Endothelial cell of umbilical vein (primary cell): Measurements from ENCODE around the gene SMURF1. TPM values are rescaled to one million over a fixed set of nuclear protein-coding genes. Genes with fewer than 3 reads are reported as not detected.

Experiments
- BruUV-seq: library from RNA; stranded (reverse); fragments of 400-500 nt; replicated peaks from 2 replicates; lab custom pipeline; 2021; lab: Mats Ljungman, UMichigan
- CTCF ChIA-PET: fragments of 300-600, 350-600 bp; sonication (Branson Sonifier 250); formaldehyde crosslinking; loops from one replicate; lab custom pipeline; 2021; ENCODE audit warnings: antibody characterized with exemption, inconsistent platforms; lab: Charles Lee
- POLR2A ChIA-PET: fragments of 300-600, 350-600 bp; sonication (Branson Sonifier 250); formaldehyde crosslinking; loops from one replicate; lab custom pipeline; 2021; ENCODE audit warnings: antibody characterized with exemption, inconsistent platforms; lab: Charles Lee
- DNase-seq: peaks from one replicate; pipeline ENCODE4 v3.0.0-alpha.2; 2011; ENCODE audit warnings: low read depth, low spot score
- FAIRE-seq: peaks from 2 replicates; lab custom pipeline; 2011; peaks lifted over from hg19 to GRCh38; lab: Jason Lieb, UNC
- H2AFZ ChIP-seq: 2 replicates; pipeline ENCODE4 v1.6.0; 2012; ENCODE audit warnings: low read depth, low read length, control low read depth, inconsistent platforms
- H3K27ac ChIP-seq: 2 replicates; pipeline ENCODE4 v1.5.1; 2011; ENCODE audit warnings: low read depth, mild to moderate bottlenecking, control low read depth, low read length, moderate library complexity; ENCODE audit not compliant: insufficient read depth
- H3K27me3 ChIP-seq, 2 experiments: 2 replicates each; pipeline versions ENCODE4 v1.6.0 to v1.6.1; 2011; ENCODE audit warnings: low read length in 2 of 2, mixed read lengths in 1 of 2; ENCODE audit not compliant: control insufficient read depth in 2 of 2, insufficient read depth in 2 of 2
- H3K36me3 ChIP-seq, 2 experiments: 2 replicates in 1 of 2; 3 replicates in 1 of 2; pipeline ENCODE4 v1.5.1; 2011; ENCODE audit warnings: low read length in 2 of 2, mild to moderate bottlenecking in 1 of 2, moderate library complexity in 1 of 2; ENCODE audit not compliant: control insufficient read depth in 2 of 2, insufficient read depth in 2 of 2; ENCODE audit errors: extremely low read depth in 1 of 2
- H3K4me1 ChIP-seq: 3 replicates; pipeline ENCODE4 v1.5.1; 2011; ENCODE audit warnings: mild to moderate bottlenecking, low read length; ENCODE audit not compliant: control insufficient read depth, insufficient read depth; ENCODE audit errors: extremely low read depth
- H3K4me2 ChIP-seq: 2 replicates; pipeline ENCODE4 v1.6.1; 2011; ENCODE audit warnings: low read length, control low read depth, mixed read lengths; ENCODE audit not compliant: insufficient read depth
- H3K4me3 ChIP-seq, 3 experiments: fragments of 200-600 bp in 1 of 3; sonication (generic), shearing (Covaris generic) in 1 of 3; replicated peaks in 1 of 3; 2 replicates each; pipeline ENCODE4 v1.5.1; 2011 to 2016; ENCODE audit warnings: control low read depth in 3 of 3, low read length in 3 of 3, mild to moderate bottlenecking in 2 of 3, inconsistent platforms in 1 of 3, low read depth in 1 of 3, moderate library complexity in 1 of 3; ENCODE audit not compliant: insufficient read depth in 1 of 3
- H3K79me2 ChIP-seq: 2 replicates; pipeline ENCODE4 v1.6.0; 2012; ENCODE audit warnings: low read length, inconsistent platforms; ENCODE audit not compliant: control insufficient read depth, insufficient read depth
- H3K9ac ChIP-seq: replicated peaks from 2 replicates; pipeline ENCODE3; 2011; ENCODE audit warnings: low read length, control low read depth; ENCODE audit not compliant: insufficient read depth; ENCODE audit errors: extremely low read depth
- H3K9me1 ChIP-seq: replicated peaks from 3 replicates; pipeline ENCODE4 v1.6.0; 2011; ENCODE audit warnings: mild to moderate bottlenecking, low read length; ENCODE audit not compliant: control insufficient read depth, insufficient read depth; ENCODE audit errors: extremely low read depth
- H3K9me3 ChIP-seq: replicated peaks from 2 replicates; pipeline ENCODE4 v1.5.1; 2012; ENCODE audit warnings: low read length, inconsistent platforms; ENCODE audit not compliant: control insufficient read depth, insufficient read depth
- H4K20me1 ChIP-seq: replicated peaks from 2 replicates; pipeline ENCODE3; 2011; ENCODE audit warnings: mild to moderate bottlenecking, low read length; ENCODE audit not compliant: control insufficient read depth, insufficient read depth; ENCODE audit errors: extremely low read depth
- CTCF ChIP-seq, 2 donors: IDR thresholded peaks; 1 replicate in 1 of 2; 2 replicates in 1 of 2; pipeline ENCODE4 v1.5.1; 2011; ENCODE audit warnings: low read length in 2 of 2, mild to moderate bottlenecking in 2 of 2, moderate library complexity in 2 of 2, control low read depth in 1 of 2, inconsistent platforms in 1 of 2, low read depth in 1 of 2; ENCODE audit not compliant: insufficient read depth in 1 of 2; ENCODE audit errors: extremely low read depth in 1 of 2
- EZH2 ChIP-seq: IDR thresholded peaks from 2 replicates; pipeline ENCODE4 v1.6.1; 2012; ENCODE audit warnings: borderline replicate concordance, low read depth, mild to moderate bottlenecking, moderate library complexity, low read length, inconsistent platforms; ENCODE audit not compliant: severe bottlenecking
- FOS ChIP-seq: IDR thresholded peaks from 2 replicates; pipeline ENCODE4 v1.6.1; 2011; ENCODE audit warnings: mild to moderate bottlenecking, low read length, moderate library complexity, borderline replicate concordance; ENCODE audit not compliant: insufficient read depth
- GATA2 ChIP-seq: IDR thresholded peaks from 2 replicates; pipeline ENCODE4 v1.7.0; 2011; ENCODE audit warnings: low read depth, mild to moderate bottlenecking, moderate library complexity, mixed read lengths, low read length; ENCODE audit not compliant: insufficient read length, insufficient read depth
- JUN ChIP-seq: IDR thresholded peaks from 2 replicates; pipeline ENCODE4 v1.6.1; 2011; ENCODE audit warnings: borderline replicate concordance, low read depth; ENCODE audit not compliant: insufficient read length, insufficient read depth
- MAX ChIP-seq: IDR thresholded peaks from 2 replicates; pipeline ENCODE4 v1.6.1; 2011; ENCODE audit not compliant: insufficient read depth, insufficient read length
- MYC ChIP-seq: IDR thresholded peaks from one replicate; pipeline ENCODE4 v1.6.1; 2011; ENCODE audit warnings: mild to moderate bottlenecking, low read depth, low read length
- POLR2A ChIP-seq: IDR thresholded peaks from 2 replicates; pipeline ENCODE4 v1.6.1; 2012; ENCODE audit warnings: low read depth, mild to moderate bottlenecking, control low read depth, low read length
- POLR2AphosphoS5 ChIP-seq: IDR thresholded peaks from 2 replicates; pipeline ENCODE4 v1.6.1; 2012; ENCODE audit warnings: low read depth, mild to moderate bottlenecking, control low read depth, low read length, moderate library complexity; ENCODE audit not compliant: insufficient read depth
- dilution Hi-C: fragments of 300-500 bp; cut with MboI; formaldehyde crosslinking; loops from one replicate; pipeline ENCODE4 v1.15.0; 2019; ENCODE audit warnings: low sequenced_read_pairs; ENCODE audit not compliant: extremely low pct_ligation_motif_present
- intact Hi-C: fragments of 100-400 bp; cut with micrococcal nuclease; formaldehyde crosslinking; loops from one replicate; pipeline ENCODE4 v1.10.0; 2022
- polyA plus RNA-seq, 4 experiments: library from polyadenylated mRNA; depleted of rRNA in 3 of 4; stranded (reverse) in 3 of 4; unstranded in 1 of 4; fragments of >200 nt; gene quantifications; 2 replicates each; pipeline versions ENCODE4 v1.2.1 to v1.2.3, GENCODE V29; 2011 to 2012; ENCODE audit warnings: missing spikeins in 1 of 4
- total RNA-seq: library from RNA; stranded (reverse); gene quantifications from 2 replicates; pipeline ENCODE4 v1.2.3, GENCODE V29; 2021

Gene SMURF1
- total and polyA plus RNA-seq, 2 donors (not counting 3 experiments of a cell fraction or from before 2014, with no cell fraction given): 11.5 to 22.8 TPM

GRCh38 chr7:99098824-99099498 lies 44.9 kb downstream of the SMURF1 start:
- H3K9ac ChIP-seq: no peak overlapping the region
- no peak overlapping the region for H3K4me3 ChIP-seq
- CTCF ChIA-PET: no interaction called here
- no peak overlapping the region for H2AFZ ChIP-seq
- H3K4me1 ChIP-seq: peaks cover 19% of the 10 kb centered on the region
- H3K9me3 ChIP-seq: no peaks in the 10 kb centered on the region
- DNase-seq: no peak
- TF ChIP-seq JUN (no peak), FOS (no peak), EZH2 (no peak), POLR2AphosphoS5 (no peak), MAX (no peak), CTCF (IDR thresholded peaks at IDR 0.05; ENCODE audit: extremely low read depth in 1 of 2, insufficient read depth in 1 of 2, low read depth in 1 of 2, low read length in 2 of 2) (no peak), POLR2A (no peak), MYC (no peak), GATA2 (no peak)
- no peak for FAIRE-seq
- no peaks in the 10 kb centered on the region for H3K9me1 ChIP-seq
- no peak overlapping the region for H3K4me2 ChIP-seq
- dilution Hi-C loops: no loop called here
- no peak overlapping the region for H3K27ac ChIP-seq
- H3K36me3 ChIP-seq: no peaks in the 10 kb centered on the region
- no TSS peak for BruUV-seq
- POLR2A ChIA-PET: no interaction called here
- intact Hi-C loops: loop anchor here (2.0 kb wide), 1 partner anchor 16 kb away; no protein-coding TSS in a partner anchor
- peaks cover 7% of the 10 kb centered on the region for H4K20me1 ChIP-seq
- H3K27me3 ChIP-seq: no peaks in the 10 kb centered on the region
- peaks cover 83% of the 10 kb centered on the region for H3K79me2 ChIP-seq
